ENCODE data around the gene TENM4. TPM values are rescaled to one million over a fixed set of nuclear protein-coding genes. Genes with fewer than 3 reads are reported as not detected.

The TENM4 gene
- total RNA-seq, 1 experiment from 2014 or later, result 9.9 TPM

GRCh38 chr11:78840200-78840599 is 600.6 kb downstream of the TENM4 start:
- ChIA-PET POLR2A (no interaction called here), CTCF (interaction anchor here (0.5 to 2.2 kb wide), 12 partner anchors 9 to 570 kb away, joined by 3 to 10 read pairs (median 4); no protein-coding TSS in a partner anchor)

GRCh38 chr11:78838417-78838816 is 602.4 kb downstream of the TENM4 start:
- H3K27ac Mint-ChIP-seq (ENCODE audit: low read depth, unreplicated experiment), result no peak overlapping the region
- H3K4me1 Mint-ChIP-seq (ENCODE audit: insufficient read depth, unreplicated experiment), result peaks cover 14% of the 10 kb centered on the region
- H3K4me3 Mint-ChIP-seq (ENCODE audit: unreplicated experiment), result no peak overlapping the region
- no peaks in the 10 kb centered on the region for H3K9me3 Mint-ChIP-seq (ENCODE audit: unreplicated experiment)
- peak; percentile 43 for DNase-seq (ENCODE audit: unreplicated experiment)
- H3K27me3 Mint-ChIP-seq (ENCODE audit: insufficient read depth, unreplicated experiment), result no peaks in the 10 kb centered on the region
- ChIA-PET CTCF (interaction anchor here (0.6 to 1.6 kb wide), 10 partner anchors 24 to 685 kb away, joined by 3 to 8 read pairs (median 4); no protein-coding TSS in a partner anchor), POLR2A (no interaction called here)
- no TSS peak for BruUV-seq (replicated peaks)
- peaks cover 6% of the 10 kb centered on the region for H3K36me3 Mint-ChIP-seq (ENCODE audit: insufficient read depth, unreplicated experiment)
- no peak for TF ChIP-seq CTCF (IDR thresholded peaks at IDR 0.05; ENCODE audit: unreplicated experiment)
- intact Hi-C loops (cut with micrococcal nuclease), result no loop called here

More at GRCh38 chr11:78840200-78840599, 600.6 kb downstream of the TENM4 start:
- Mint-ChIP-seq H3K36me3 (ENCODE audit: insufficient read depth, unreplicated experiment) (peaks cover 6% of the 10 kb centered on the region), H3K9me3 (ENCODE audit: unreplicated experiment) (no peaks in the 10 kb centered on the region), H3K27me3 (ENCODE audit: insufficient read depth, unreplicated experiment) (no peaks in the 10 kb centered on the region), H3K4me1 (ENCODE audit: insufficient read depth, unreplicated experiment) (peaks cover 14% of the 10 kb centered on the region), H3K4me3 (ENCODE audit: unreplicated experiment) (no peak overlapping the region), H3K27ac (ENCODE audit: low read depth, unreplicated experiment) (no peak overlapping the region)
- intact Hi-C loops (cut with micrococcal nuclease), result no loop called here
- BruUV-seq (replicated peaks), result no TSS peak
- no peak for DNase-seq (ENCODE audit: unreplicated experiment)
- no peak for TF ChIP-seq CTCF (IDR thresholded peaks at IDR 0.05; ENCODE audit: unreplicated experiment)

- no TSS peak for BruUV-seq (replicated peaks)
Measured at GRCh38 chr11:78835646-78836045, 605.2 kb downstream of the TENM4 start.

GRCh38 chr11:78834886-78835285 is 605.9 kb downstream of the TENM4 start:
- Mint-ChIP-seq H3K4me1 (ENCODE audit: insufficient read depth, unreplicated experiment) (no peaks in the 10 kb centered on the region), H3K4me3 (ENCODE audit: unreplicated experiment) (no peak overlapping the region), H3K36me3 (ENCODE audit: insufficient read depth, unreplicated experiment) (peaks cover 6% of the 10 kb centered on the region), H3K27me3 (ENCODE audit: insufficient read depth, unreplicated experiment) (no peaks in the 10 kb centered on the region), H3K9me3 (ENCODE audit: unreplicated experiment) (no peaks in the 10 kb centered on the region), H3K27ac (ENCODE audit: low read depth, unreplicated experiment) (no peak overlapping the region)
- CTCF ChIA-PET, result interaction anchor here (0.5 to 0.8 kb wide), 4 partner anchors 16 to 238 kb away, joined by 3 to 9 read pairs (median 3); no protein-coding TSS in a partner anchor
- no TSS peak for BruUV-seq (replicated peaks)
- TF ChIP-seq CTCF (IDR thresholded peaks at IDR 0.05; ENCODE audit: unreplicated experiment), result no peak
- no peak for DNase-seq (ENCODE audit: unreplicated experiment)
- intact Hi-C loops (cut with micrococcal nuclease), result no loop called here
- POLR2A ChIA-PET, result no interaction called here

More at GRCh38 chr11:78835646-78836045, 605.2 kb downstream of the TENM4 start:
- Mint-ChIP-seq H3K9me3 (ENCODE audit: unreplicated experiment) (no peaks in the 10 kb centered on the region), H3K36me3 (ENCODE audit: insufficient read depth, unreplicated experiment) (peaks cover 6% of the 10 kb centered on the region), H3K27ac (ENCODE audit: low read depth, unreplicated experiment) (no peak overlapping the region), H3K4me1 (ENCODE audit: insufficient read depth, unreplicated experiment) (peaks cover 3% of the 10 kb centered on the region), H3K27me3 (ENCODE audit: insufficient read depth, unreplicated experiment) (no peaks in the 10 kb centered on the region), H3K4me3 (ENCODE audit: unreplicated experiment) (no peak overlapping the region)
- intact Hi-C loops (cut with micrococcal nuclease), result no loop called here
- ChIA-PET CTCF (interaction anchor here (0.6 to 1.7 kb wide), 6 partner anchors 37 to 657 kb away, joined by 3 to 5 read pairs (median 3); no protein-coding TSS in a partner anchor), POLR2A (no interaction called here)
- DNase-seq (ENCODE audit: unreplicated experiment), result no peak
- TF ChIP-seq CTCF (IDR thresholded peaks at IDR 0.05; ENCODE audit: unreplicated experiment), result no peak

Measured in MCF 10A (cell line).